Smooth muscle cell (in vitro differentiated cells): ENCODE measurements around the gene CRABP1. TPM values are rescaled to one million over a fixed set of nuclear protein-coding genes. Genes with fewer than 3 reads are reported as not detected.

Source experiments
- DNase-seq: peaks from one replicate; lab custom pipeline; 2025; ENCODE audit not compliant: unreplicated experiment; lab: John Stamatoyannopoulos, UW
- H2AFZ ChIP-seq: fragments of 200-600 bp; sonication (generic); 2 replicates; pipeline ENCODE4 v1.6.0; 2016; ENCODE audit warnings: antibody characterized with exemption, low read depth, mild to moderate bottlenecking
- H3F3A ChIP-seq: fragments of 200-600 bp; sonication (generic); 2 replicates; pipeline ENCODE4 v1.6.0; 2017; ENCODE audit warnings: antibody characterized with exemption, low read depth
- H3K27ac ChIP-seq: fragments of 200-600 bp; sonication (generic); 2 replicates; pipeline ENCODE4 v1.5.1; 2016; ENCODE audit warnings: low read depth, mild to moderate bottlenecking
- H3K27me3 ChIP-seq: fragments of 200-600 bp; sonication (generic); 2 replicates; pipeline ENCODE4 v1.6.1; 2016; ENCODE audit warnings: low read depth, mild to moderate bottlenecking
- H3K36me3 ChIP-seq: fragments of 200-600 bp; sonication (generic); 2 replicates; pipeline ENCODE4 v1.5.1; 2016; ENCODE audit warnings: low read depth
- H3K4me1 ChIP-seq: fragments of 200-600 bp; sonication (generic); 2 replicates; pipeline ENCODE4 v1.5.1; 2016; ENCODE audit warnings: low read depth
- H3K4me2 ChIP-seq: fragments of 200-600 bp; sonication (generic); 2 replicates; pipeline ENCODE4 v1.6.0; 2016; ENCODE audit warnings: mild to moderate bottlenecking
- H3K4me3 ChIP-seq: fragments of 200-600 bp; sonication (generic); 2 replicates; pipeline ENCODE4 v1.5.1; 2016; ENCODE audit warnings: mild to moderate bottlenecking
- H3K79me2 ChIP-seq: fragments of 200-600 bp; sonication (generic); 2 replicates; pipeline ENCODE4 v1.6.0; 2016; ENCODE audit warnings: low read depth, mild to moderate bottlenecking
- H3K9ac ChIP-seq: fragments of 200-600 bp; sonication (generic); 2 replicates; pipeline ENCODE4 v1.6.0; 2016; ENCODE audit warnings: low read depth
- H3K9me3 ChIP-seq: fragments of 200-600 bp; sonication (generic); replicated peaks from 2 replicates; pipeline ENCODE4 v1.5.1; 2016; ENCODE audit warnings: low read depth
- H4K20me1 ChIP-seq: fragments of 200-600 bp; sonication (generic); 2 replicates; pipeline ENCODE4 v1.6.0; 2016; ENCODE audit warnings: low read depth
- CTCF ChIP-seq: fragments of 200-600 bp; sonication (generic); IDR thresholded peaks from 2 replicates; pipeline ENCODE4 v1.5.1; 2017; ENCODE audit warnings: borderline replicate concordance, mild to moderate bottlenecking, antibody characterized with exemption; ENCODE audit not compliant: insufficient read depth, poor library complexity, severe bottlenecking
- WGBS: methylation state at CpG from one replicate; pipeline ENCODE4 v1.1.7; 2016; ENCODE audit warnings: low lambda C conversion rate; 5-methylcytosine and 5-hydroxymethylcytosine counted together
- polyA plus RNA-seq: library from polyadenylated mRNA; unstranded; fragments of >200 nt; fragmentation: Nextera tagmentation; extraction: Ambion mirVana; gene quantifications from 2 replicates; pipeline ENCODE4 v1.2.1, GENCODE V29; 2016
- total RNA-seq: library from RNA; depleted of rRNA; stranded (reverse); fragments of >200 nt; gene quantifications from 2 replicates; pipeline ENCODE4 v1.2.3, GENCODE V29; 2014

Gene CRABP1
- total and polyA plus RNA-seq, 2 experiments from 2014 or later = 8.8 to 12.9 TPM

- whole genome bisulfite sequencing = 64% methylated on average over 7 of the region's 7 CpGs
- no peaks in the 10 kb centered on the region for H3K36me3 ChIP-seq
- no peaks in the 10 kb centered on the region for H3K27me3 ChIP-seq
- no peak overlapping the region for H3K4me2 ChIP-seq
- H4K20me1 ChIP-seq = no peaks in the 10 kb centered on the region
- no peaks in the 10 kb centered on the region for H3K9me3 ChIP-seq
- no peak overlapping the region for H3K9ac ChIP-seq
- H2AFZ ChIP-seq = no peak overlapping the region
- no peaks in the 10 kb centered on the region for H3F3A ChIP-seq
- no peak overlapping the region for H3K27ac ChIP-seq
- no peaks in the 10 kb centered on the region for H3K79me2 ChIP-seq
- H3K4me3 ChIP-seq = no peak overlapping the region
- H3K4me1 ChIP-seq = peaks cover under 1% of the 10 kb centered on the region
- no peak for TF ChIP-seq CTCF
- DNase-seq = no peak
These were observed 24.1 kb downstream of the CRABP1 start for GRCh38 chr15:78364233-78364632.

GRCh38 chr15:78365917-78366316 lies 25.8 kb downstream of the CRABP1 start:
- no peak overlapping the region for H3K4me2 ChIP-seq
- no peak overlapping the region for H2AFZ ChIP-seq
- H3K9me3 ChIP-seq = no peaks in the 10 kb centered on the region
- H3K4me3 ChIP-seq = no peak overlapping the region
- H3K27me3 ChIP-seq = no peaks in the 10 kb centered on the region
- 72% methylated on average over 8 of the region's 8 CpGs for WGBS
- H3K79me2 ChIP-seq = no peaks in the 10 kb centered on the region
- TF ChIP-seq CTCF = no peak
- H3K9ac ChIP-seq = no peak overlapping the region
- H3K36me3 ChIP-seq = no peaks in the 10 kb centered on the region
- H3F3A ChIP-seq = no peaks in the 10 kb centered on the region
- no peak for DNase-seq
- H3K4me1 ChIP-seq = peaks cover 8% of the 10 kb centered on the region
- H4K20me1 ChIP-seq = no peaks in the 10 kb centered on the region
- no peak overlapping the region for H3K27ac ChIP-seq

- Histone ChIP-seq H3K36me3 (no peaks in the 10 kb centered on the region), H3K27me3 (no peaks in the 10 kb centered on the region), H3K27ac (no peak overlapping the region), H3K4me1 (peaks cover 8% of the 10 kb centered on the region), H3K9ac (no peak overlapping the region), H3K9me3 (no peaks in the 10 kb centered on the region), H4K20me1 (no peaks in the 10 kb centered on the region), H3F3A (no peaks in the 10 kb centered on the region), H3K4me2 (no peak overlapping the region), H3K4me3 (no peak overlapping the region), H2AFZ (no peak overlapping the region), H3K79me2 (no peaks in the 10 kb centered on the region)
- TF ChIP-seq CTCF = no peak
- 94% methylated on average over 5 of the region's 5 CpGs for WGBS
- DNase-seq = no peak
These were observed 26.2 kb downstream of the CRABP1 start for GRCh38 chr15:78366342-78366741.

- H3K27me3 ChIP-seq = no peaks in the 10 kb centered on the region
- peaks cover 8% of the 10 kb centered on the region for H3K4me1 ChIP-seq
- no peaks in the 10 kb centered on the region for H3K9me3 ChIP-seq
- H3K4me2 ChIP-seq = no peak overlapping the region
- H3K36me3 ChIP-seq = no peaks in the 10 kb centered on the region
- no peak overlapping the region for H2AFZ ChIP-seq
- no peak for TF ChIP-seq CTCF
- WGBS = 33% methylated on average over 5 of the region's 5 CpGs
- no peaks in the 10 kb centered on the region for H3K79me2 ChIP-seq
- no peak for DNase-seq
- H3K9ac ChIP-seq = no peak overlapping the region
- no peaks in the 10 kb centered on the region for H4K20me1 ChIP-seq
- no peak overlapping the region for H3K4me3 ChIP-seq
- H3F3A ChIP-seq = no peaks in the 10 kb centered on the region
- H3K27ac ChIP-seq = no peak overlapping the region
These were observed 28.5 kb downstream of the CRABP1 start for GRCh38 chr15:78368651-78369050.
